Measurements from ENCODE around the gene CDC20B.
"Not testable (repeated sequence)": the region's sequence is repeated elsewhere in the genome, so short reads cannot be mapped to it uniquely, and the experiment has no call there.

CDC20B gene

DNA sequence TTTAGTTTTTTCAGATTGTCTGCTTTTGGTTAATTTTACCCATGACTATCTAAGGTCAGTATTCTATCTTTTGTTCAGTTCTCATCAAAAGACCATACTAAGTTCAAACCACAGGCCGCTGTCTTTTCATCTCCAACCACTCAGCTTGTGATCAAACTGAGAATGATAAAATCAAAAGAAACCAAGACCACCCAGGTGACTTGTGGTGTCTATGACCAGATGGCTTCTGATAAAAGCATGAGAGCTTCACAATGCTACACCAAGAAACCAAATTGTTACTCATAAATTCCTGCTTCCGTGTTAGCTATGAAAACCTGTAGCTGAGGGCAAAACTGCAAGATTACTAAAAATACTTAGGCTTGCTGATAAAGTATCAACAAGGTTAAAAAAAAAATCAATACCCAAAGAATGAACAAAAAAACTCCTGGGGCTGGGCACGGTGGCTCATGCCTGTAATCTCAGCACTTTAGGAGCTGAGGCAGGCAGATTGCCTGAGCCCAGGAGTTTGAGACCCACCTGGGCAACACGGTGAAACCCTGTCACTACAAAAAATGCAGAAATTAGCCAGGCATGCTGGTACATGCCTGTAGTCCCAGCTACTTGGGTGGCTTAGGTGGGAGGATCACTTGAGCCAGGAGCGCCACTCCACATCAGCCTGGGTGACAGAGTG, 38.8 kb downstream of the CDC20B start:
- no peak overlapping the region for H3K4me3 ChIP-seq (replicated peaks; ENCODE audit: low read depth, low read length)
- DNase-seq (ENCODE audit: low read depth), result no peak
- no peak for TF ChIP-seq CTCF (IDR thresholded peaks at IDR 0.05; ENCODE audit: low read length, missing control alignments)

DNA sequence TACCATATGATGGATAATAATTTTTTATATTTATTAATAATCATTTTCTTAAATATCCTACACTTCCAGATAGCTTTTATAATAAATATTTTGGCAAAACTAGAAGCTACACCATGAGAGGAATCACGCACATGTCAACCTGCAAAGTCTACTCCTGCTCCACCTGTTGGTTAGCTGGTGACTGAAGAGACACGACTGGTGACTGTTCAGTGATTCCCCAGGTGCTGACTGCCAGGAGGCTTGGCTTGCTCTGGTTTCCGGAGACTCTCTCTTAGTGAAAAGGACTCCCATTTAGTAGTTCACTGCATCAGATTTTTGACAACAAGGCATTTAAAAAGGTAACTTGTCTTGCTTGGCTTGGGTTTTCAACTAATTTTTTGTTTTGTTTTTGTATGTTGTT, 49.6 kb downstream of the CDC20B start:
- DNase-seq (ENCODE audit: low read depth), result no peak
- no peak overlapping the region for H3K4me3 ChIP-seq (replicated peaks; ENCODE audit: low read depth, low read length)
- no peak for TF ChIP-seq CTCF (IDR thresholded peaks at IDR 0.05; ENCODE audit: low read length, missing control alignments)

GRCh38 chr5:55114061-55114460, 58.9 kb downstream of the CDC20B start:
- no peak overlapping the region for H3K4me3 ChIP-seq (replicated peaks; ENCODE audit: low read depth, low read length)
- no peak for TF ChIP-seq CTCF (IDR thresholded peaks at IDR 0.05; ENCODE audit: low read length, missing control alignments)
- DNase-seq (ENCODE audit: low read depth), result no peak

DNA sequence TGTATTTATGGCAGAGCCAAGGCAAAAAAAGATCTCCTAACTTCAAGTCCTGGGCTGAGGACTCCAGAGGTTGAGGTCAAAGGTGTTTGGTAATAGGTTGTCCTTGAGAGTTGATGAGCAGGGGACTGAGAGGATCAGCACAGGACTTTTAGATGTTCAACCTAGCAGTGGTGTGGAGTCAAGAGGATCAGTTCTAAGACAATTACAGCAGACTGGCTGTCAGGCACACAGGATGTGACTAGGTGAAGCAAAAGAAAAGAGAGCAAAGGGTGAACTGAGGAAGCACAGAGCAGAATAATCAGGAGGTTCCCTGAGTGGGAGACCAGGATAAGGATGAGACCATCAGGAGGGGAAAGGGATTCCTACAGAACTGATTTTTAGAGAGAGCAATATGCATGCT, 59.6 kb downstream of the CDC20B start:
- no peak for DNase-seq (ENCODE audit: low read depth)
- no peak for TF ChIP-seq CTCF (IDR thresholded peaks at IDR 0.05; ENCODE audit: low read length, missing control alignments)
- H3K4me3 ChIP-seq (replicated peaks; ENCODE audit: low read depth, low read length), result no peak overlapping the region

DNA sequence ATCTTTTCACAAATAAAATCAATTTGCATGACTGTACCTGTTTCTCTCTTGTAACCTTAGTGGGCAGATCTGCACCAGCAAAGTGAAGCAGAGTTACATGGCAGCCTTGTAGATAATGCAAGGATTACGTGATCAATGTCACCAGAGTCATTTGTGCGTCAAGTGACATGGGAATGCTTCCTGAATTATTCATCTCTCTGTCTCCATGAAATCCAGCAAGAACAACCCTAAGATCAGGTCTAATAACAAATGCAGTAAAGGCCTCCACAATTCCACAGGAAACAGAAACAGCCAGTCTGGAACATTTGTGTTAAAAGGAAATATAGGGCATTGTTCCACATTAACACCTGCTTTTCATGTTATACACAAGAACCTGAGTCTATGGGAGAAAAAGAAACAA, 62.8 kb downstream of the CDC20B start:
- H3K4me3 ChIP-seq (replicated peaks; ENCODE audit: low read depth, low read length), result no peak overlapping the region
- TF ChIP-seq CTCF (IDR thresholded peaks at IDR 0.05; ENCODE audit: low read length, missing control alignments), result no peak
- no peak for DNase-seq (ENCODE audit: low read depth)

DNA sequence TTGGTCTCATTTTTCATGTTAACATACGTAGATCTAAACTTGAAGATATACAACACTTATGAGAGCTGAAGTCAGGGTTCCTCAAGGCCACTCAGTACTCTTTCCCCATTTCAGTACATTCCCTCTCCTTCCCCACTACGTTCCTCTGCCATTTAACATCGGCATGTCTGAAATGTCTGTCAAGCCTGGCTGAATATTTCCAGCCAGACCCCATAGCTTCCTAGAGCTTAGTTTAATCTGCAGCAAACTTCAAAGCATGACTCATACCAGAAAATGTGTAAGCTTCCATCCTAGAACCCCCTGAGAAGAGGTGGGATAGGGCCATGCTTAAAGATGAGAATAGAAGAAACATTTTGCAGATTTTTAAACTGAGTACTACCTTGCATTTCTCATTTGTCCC, 64.3 kb downstream of the CDC20B start:
- TF ChIP-seq CTCF (IDR thresholded peaks at IDR 0.05; ENCODE audit: low read length, missing control alignments), result no peak
- DNase-seq (ENCODE audit: low read depth), result no peak
- no peak overlapping the region for H3K4me3 ChIP-seq (replicated peaks; ENCODE audit: low read depth, low read length)

- not testable (repeated sequence) for DNase-seq (ENCODE audit: low read depth); H3K4me3 ChIP-seq (replicated peaks; ENCODE audit: low read depth, low read length)
These were observed 67.0 kb downstream of the CDC20B start for GRCh38 chr5:55105976-55106375.
